Effector CD4-positive, alpha-beta T cell (primary cell): Measurements from ENCODE around the gene ZBTB49.
"Not testable (repeated sequence)": the region's sequence is repeated elsewhere in the genome, so short reads cannot be mapped to it uniquely, and the experiment has no call there.

ENCODE experiments used
- DNase-seq: peaks from one replicate; pipeline ENCODE4 v3.0.0-alpha.2; 2020
- total RNA-seq: gene quantifications from one replicate; lab custom pipeline; 2026; lab: John Stamatoyannopoulos, UW

The ZBTB49 gene
- 10.1 reads per million, percentile 32 among the genes with 10 or more reads in this experiment for total RNA-seq

DNA sequence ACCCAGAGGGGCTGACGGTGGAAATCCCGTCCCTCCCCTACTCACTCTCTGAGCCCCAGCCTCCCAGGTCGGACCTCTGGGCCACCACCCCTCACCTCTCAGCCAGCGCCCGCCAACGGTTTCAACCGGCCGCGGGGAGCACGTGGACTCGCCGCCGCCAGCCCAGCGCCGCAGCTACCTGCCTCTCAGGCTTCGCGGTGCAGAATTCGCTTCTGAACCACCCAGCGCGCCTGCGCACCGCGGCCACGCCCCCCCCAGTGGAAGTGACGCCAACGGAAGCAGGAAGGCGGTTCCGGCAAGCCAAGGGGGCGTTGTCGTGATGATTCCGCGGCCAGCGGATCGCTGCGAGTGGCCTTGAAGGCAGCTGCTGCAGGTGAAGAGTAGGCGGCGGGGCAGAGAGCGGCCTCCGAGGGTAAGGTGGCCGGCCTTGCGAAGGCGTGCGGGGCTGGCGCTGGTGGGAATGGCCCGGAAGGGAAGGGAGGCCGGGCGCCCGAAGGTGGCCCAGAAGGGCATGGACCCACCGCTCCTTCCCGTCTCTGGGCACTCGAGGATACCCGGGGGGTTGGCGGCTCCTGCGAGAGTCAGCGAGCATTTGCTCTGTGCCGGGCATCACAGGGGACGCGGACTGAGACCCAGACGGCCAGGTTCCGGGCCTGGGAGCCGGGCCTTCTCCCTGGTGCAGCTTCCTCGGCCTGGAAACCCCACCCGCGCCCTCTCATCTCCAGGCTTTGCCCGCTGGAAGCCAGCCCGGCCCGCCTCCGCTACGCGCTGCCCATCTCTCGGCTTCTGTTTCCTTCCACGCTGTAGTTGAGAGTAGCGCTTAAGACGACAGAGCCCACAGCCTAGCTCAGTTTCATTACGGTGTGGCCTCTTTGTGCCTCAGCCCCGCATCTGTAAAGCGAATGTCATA, at the start of gene ZBTB49, which contains the start of gene LYAR:
Gene ZBTB49, plus strand, starts transcription at position 311 of the 910 bp plus-strand sequence. CDS start 9,695 bp downstream, outside the sequence.
Gene LYAR, minus strand, starts transcription at position 214 of the 910 bp plus-strand sequence. CDS start 6,412 bp downstream, outside the sequence.
- peak; percentile 96 for DNase-seq

DNA sequence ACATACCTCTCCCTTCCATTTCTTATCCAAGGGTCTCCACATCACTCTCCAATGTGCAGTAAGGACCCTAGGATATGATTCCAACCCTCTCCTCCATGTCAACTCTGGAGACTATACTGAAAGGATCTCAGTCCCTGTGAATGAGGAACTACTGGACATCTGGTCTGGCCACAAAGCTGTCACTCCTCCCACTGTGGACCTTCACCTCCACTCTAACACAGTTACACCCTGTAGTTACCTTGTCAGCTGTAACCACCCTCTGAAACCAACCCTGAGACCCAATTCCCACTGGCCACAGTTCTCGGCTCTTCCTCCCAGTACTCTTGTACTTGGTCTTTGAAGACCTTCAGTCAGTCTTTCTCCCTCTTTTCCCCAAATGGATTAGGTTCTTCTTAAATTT, 44.9 kb upstream of the ZBTB49 start:
- DNase-seq, result no peak

DNA sequence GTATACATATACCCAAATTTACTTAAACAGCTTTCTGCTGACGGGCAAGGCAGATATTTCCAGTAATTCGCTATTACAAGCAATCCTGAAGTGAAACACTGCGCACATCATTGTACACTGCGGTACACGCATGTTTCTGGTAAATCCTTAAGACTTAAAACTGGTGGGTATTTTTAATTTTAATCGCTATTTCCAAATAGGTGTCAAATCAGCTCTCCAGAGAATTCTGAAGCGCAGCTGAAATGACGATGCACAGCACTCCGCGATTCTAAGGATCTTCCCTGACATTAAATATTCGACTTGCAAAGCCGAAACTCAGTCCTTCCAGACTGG, 42.4 kb upstream of the ZBTB49 start:
- DNase-seq, result no peak

- peak; percentile 90 for DNase-seq
Observed at GRCh38 chr4:4248029-4248884, 41.8 kb upstream of the ZBTB49 start, which contains the start of gene TMEM128. TSS of gene TMEM128 (minus strand) at chr4:4248223. CDS start at chr4:4248202, 21 bp downstream.

DNA sequence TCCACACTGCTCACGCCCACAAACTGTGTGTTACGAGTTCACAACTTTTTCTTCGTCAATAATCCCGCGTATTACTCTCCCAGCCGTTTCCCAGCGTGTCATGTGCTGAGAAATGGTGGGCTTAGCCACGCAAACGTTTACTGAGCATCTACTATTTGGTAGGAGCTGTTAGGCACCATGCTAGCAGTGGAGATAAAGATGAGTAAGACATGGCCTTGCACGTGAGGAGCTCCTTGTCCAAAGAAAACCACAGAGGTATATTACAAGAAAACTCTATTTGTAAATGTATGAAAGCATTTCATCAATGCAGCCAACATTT, 41.2 kb upstream of the ZBTB49 start:
- DNase-seq, result no peak

DNA sequence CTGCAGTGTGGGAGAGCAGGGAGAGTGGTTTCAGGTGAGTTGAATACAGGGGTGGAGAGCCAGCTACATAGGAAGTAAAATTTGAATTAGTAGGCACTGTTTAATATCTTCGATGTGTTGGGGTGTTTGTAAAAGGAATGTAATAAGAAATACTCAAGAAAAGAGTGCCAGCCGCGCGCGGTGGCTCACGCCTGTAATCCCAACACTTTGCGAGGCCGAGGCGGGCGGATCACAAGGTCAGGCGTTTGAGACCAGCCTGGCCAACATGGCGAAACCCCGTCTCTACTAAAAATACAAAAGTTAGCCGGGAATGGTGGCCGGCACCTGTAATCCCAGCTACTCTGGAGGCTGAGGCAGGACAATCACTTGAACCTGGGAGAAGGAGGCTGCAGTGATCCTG, 40.7 kb upstream of the ZBTB49 start:
- not testable (repeated sequence) for DNase-seq

DNA sequence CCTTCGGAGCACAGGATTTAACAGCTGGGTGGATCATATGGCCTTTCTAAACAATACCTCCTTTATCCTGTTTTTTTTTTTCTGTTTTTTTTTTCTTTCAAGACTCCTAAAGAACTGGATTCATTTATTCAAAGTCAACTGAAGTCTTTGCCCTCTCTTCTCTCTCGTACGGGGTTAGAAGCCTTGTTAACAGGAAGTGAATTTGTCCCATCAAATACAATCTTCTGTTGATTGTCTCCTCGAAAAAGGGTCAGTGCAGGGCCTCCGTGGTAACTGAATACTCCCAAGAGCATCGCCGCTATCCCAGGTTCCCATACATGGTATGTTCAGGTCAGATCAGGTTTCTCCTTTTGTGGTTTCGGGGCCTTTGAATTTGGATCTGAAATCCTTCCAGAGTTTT, 40.2 kb upstream of the ZBTB49 start:
- no peak for DNase-seq

DNA sequence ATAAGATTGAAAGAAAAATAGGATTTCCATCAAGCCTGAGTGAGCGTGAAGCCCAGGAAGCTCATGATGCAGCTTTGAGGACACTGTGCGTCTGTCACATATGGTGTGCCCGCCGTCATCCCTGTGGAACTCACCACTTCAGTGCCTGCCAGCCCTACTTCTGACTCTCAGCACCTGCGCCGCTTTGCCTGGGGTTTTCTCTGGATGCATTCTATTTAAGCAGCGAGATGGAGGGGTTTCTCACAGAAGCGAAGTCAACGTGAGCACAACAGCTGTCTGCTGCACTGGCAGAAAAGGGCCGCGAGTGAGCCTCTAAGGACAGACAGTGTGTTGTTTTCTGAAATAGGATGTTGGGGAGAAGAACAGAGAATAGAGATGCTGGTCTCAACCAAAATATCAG, 35.9 kb upstream of the ZBTB49 start:
- no peak for DNase-seq

- no peak for DNase-seq
Observed at GRCh38 chr4:4254666-4255065, 35.4 kb upstream of the ZBTB49 start.

DNA sequence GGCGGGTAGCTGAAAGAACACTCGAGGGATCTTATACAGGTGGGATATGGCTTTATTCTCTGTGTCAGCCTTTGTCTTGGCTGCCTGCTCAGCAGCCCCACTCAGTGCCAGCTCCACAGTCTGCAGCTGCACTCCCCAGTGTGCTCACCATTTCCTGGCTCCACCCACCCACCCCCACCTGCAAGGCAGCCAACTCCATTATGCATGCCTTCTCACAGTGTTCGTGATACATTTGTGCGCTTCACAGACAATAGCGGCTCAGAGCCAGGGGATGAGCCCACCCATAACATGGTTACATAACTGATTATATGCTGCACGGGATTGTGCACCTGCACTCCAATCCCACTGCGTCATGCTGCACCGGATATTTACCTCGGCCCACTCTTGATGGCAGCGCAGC, 33.3 kb upstream of the ZBTB49 start:
- DNase-seq, result no peak

GRCh38 chr4:4257705-4258104, 32.3 kb upstream of the ZBTB49 start:
- DNase-seq, result not testable (repeated sequence)

DNA sequence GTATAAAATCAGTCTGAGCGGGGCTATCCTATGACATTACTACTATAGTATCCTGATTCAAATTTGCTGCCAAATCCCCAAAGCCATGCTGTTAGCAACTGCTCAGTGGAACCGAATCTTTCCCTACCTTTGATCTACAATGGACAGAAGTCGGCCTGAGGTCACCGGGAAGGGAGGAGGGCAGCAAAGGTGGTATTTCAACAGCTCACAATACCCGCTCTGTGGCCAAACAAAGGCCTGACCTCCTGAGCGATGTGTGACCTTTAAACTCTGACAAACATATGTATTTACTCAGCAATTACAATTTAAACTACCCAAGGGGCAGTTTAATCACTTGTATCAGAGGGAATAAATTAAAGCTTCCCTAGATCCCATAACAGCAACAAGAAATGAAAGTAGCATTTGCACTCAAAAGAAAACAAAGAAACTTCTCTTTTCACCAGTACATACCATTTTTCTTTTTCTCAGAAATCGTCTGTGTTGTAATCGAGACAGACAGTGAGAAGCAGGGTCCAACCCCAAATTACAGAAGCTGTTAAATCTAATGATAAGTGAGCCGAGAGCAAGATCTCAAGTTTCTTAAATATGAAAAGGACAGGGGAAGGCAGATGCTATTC, 30.5 kb upstream of the ZBTB49 start:
- no peak for DNase-seq

DNA sequence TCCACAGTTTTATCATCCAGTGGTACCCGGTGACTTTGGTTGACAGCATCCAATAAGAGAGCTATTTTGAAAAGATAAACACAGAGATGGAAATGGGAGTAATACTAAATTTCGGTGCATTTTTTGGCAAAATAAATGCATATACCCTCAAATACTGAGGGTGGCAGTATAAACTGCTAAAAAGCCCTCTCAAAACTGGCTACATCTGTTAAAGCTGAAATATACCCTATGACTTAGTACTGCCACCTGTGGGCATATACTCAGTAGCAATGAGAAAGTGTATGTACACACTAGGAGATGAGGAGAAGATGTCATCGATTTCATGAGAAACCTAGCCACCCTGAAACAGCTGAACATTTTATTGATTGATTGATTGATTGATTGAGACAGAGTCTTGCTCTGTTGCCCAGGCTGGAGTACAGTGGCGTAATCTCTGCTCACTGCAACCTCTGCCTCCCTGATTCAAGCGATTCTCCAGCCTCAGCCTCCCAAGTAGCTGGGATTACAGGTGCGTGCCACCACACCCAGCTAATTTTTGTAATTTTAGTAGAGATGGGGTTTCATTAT, 29.8 kb upstream of the ZBTB49 start:
- no peak for DNase-seq

GRCh38 chr4:4267981-4268380, 22.1 kb upstream of the ZBTB49 start:
- DNase-seq, result no peak

GRCh38 chr4:4268776-4269175, 21.3 kb upstream of the ZBTB49 start:
- DNase-seq, result no peak

GRCh38 chr4:4269331-4269731, 20.7 kb upstream of the ZBTB49 start:
- DNase-seq, result no peak

DNA sequence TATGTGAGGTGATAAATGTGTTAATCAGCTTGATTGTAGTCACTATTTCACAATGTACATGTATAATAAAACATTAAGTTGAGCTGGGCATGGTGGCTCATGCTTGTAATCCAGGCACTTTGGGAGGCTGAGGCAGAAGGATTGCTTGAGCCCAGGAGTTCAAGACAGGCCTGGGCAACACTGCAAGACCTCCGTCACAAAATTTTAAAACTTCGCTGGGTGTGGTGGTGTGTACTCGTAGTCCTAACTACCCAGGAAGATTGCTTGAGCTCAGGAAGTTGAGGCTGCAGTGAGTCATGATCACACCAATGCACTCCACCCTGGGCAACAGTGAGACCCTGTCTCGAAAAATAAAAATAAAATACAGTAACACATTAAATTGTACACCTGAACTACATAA, 20.2 kb upstream of the ZBTB49 start:
- DNase-seq, result peak; percentile 21

- no peak for DNase-seq
Observed at GRCh38 chr4:4270529-4270928, 19.5 kb upstream of the ZBTB49 start.

- DNase-seq, result no peak
Observed at GRCh38 chr4:4271912-4272311, 18.1 kb upstream of the ZBTB49 start.

- DNase-seq, result no peak
Observed at GRCh38 chr4:4274226-4274625, 15.8 kb upstream of the ZBTB49 start.

GRCh38 chr4:4277531-4277930, 12.5 kb upstream of the ZBTB49 start:
- DNase-seq, result no peak

GRCh38 chr4:4281787-4282186, 8.3 kb upstream of the ZBTB49 start:
- DNase-seq, result no peak
